ENCODE measurements around the gene FNDC5. TPM values are rescaled to one million over a fixed set of nuclear protein-coding genes. Genes with fewer than 3 reads are reported as not detected.

The FNDC5 gene
- total and polyA plus RNA-seq, 2 of the 13 experiments (the other 11 are each of a cell fraction or from before 2014, with no cell fraction given), result 1.4 to 3.1 TPM

GRCh38 chr1:32867151-32867550, 3.6 kb downstream of the FNDC5 start (continued):
- TF ChIP-seq CBX2 (IDR thresholded peaks at IDR 0.05; ENCODE audit: low read depth, low read length), result no peak
- no peak for TF ChIP-seq CBX2 (CRISPR knock-in tag; IDR thresholded peaks at IDR 0.05; ENCODE audit: low read depth)
- no peak for TF ChIP-seq ZNF468 (CRISPR knock-in tag; IDR thresholded peaks at IDR 0.05)
- TF ChIP-seq SPEN (CRISPR knock-in tag; IDR thresholded peaks at IDR 0.05; ENCODE audit: low read depth), result no peak
- TF ChIP-seq ZNF615 (CRISPR knock-in tag; IDR thresholded peaks at IDR 0.05; ENCODE audit: borderline replicate concordance), result no peak
- TF ChIP-seq ZEB1 (IDR thresholded peaks at IDR 0.05; ENCODE audit: insufficient replicate concordance, low read depth), result no peak
- no peak for TF ChIP-seq ZNF7 (CRISPR knock-in tag; IDR thresholded peaks at IDR 0.05)

GRCh38 chr1:32865639-32866405, 4.9 kb downstream of the FNDC5 start:
- Histone ChIP-seq H3K9me3 (ENCODE audit: low read length) (no peaks in the 10 kb centered on the region), H3K27ac (ENCODE audit: extremely low read length, insufficient read depth, low read length) (no peak overlapping the region), H3K4me2 (ENCODE audit: low read depth, low read length) (no peak overlapping the region), H2AFZ (ENCODE audit: low read length) (no peak overlapping the region), H3K79me2 (ENCODE audit: insufficient read depth, low read length) (no peaks in the 10 kb centered on the region), H3K9ac (ENCODE audit: insufficient read depth, low read depth, low read length) (no peak overlapping the region), H3K4me3 (replicated peaks in 1 of 3; ENCODE audit: insufficient read depth in 1 of 3, low read depth in 2 of 3, low read length in 3 of 3) (no peak overlapping the region), H4K20me1 (ENCODE audit: insufficient read depth, low read length) (no peaks in the 10 kb centered on the region), H3K36me3 (replicated peaks in 1 of 2; ENCODE audit: control insufficient read depth in 1 of 2, insufficient read depth in 2 of 2, low read length in 2 of 2) (peaks cover 0 to 4% of the 10 kb centered on the region in 2 experiments; a peak in 1 of 5 replicates), H3K27me3 (ENCODE audit: control insufficient read depth in 1 of 2, insufficient read depth in 2 of 2, low read length in 2 of 2) (0 out of 5 replicates have a peak, but pooled peaks cover 0 to 5% of the 10 kb centered on the region in 2 experiments), H3K4me1 (ENCODE audit: insufficient read depth, low read length) (peaks cover 12% of the 10 kb centered on the region)
- no peak for DNase-seq (ENCODE audit: low spot score)
- in situ Hi-C loops (cut with HindIII; ENCODE audit: extremely low pct_ligation_motif_present, low pct_unique_long_range_greater_than_20kb), result no loop called here
- 76% methylated on average over 3 of the region's 3 CpGs for WGBS (ENCODE audit: low lambda C conversion rate)
- ChIA-PET CTCF (ENCODE audit: low intra/inter-chr PET ratio, low total read pairs) (no interaction called here), POLR2A (no interaction called here)
- no TSS peak for BruUV-seq (replicated peaks)
- TF ChIP-seq BCL3 (CRISPR knock-in tag; IDR thresholded peaks at IDR 0.05) (no peak), RAD21 (CRISPR knock-in tag; IDR thresholded peaks at IDR 0.05) (no peak), CBX2 (IDR thresholded peaks at IDR 0.05; ENCODE audit: low read depth, low read length) (no peak), CBX2 (CRISPR knock-in tag; IDR thresholded peaks at IDR 0.05; ENCODE audit: low read depth) (no peak)
- FAIRE-seq, result no peak
- ATAC-seq, result no peak
- intact Hi-C loops (cut with micrococcal nuclease; ENCODE audit: unreplicated experiment), result no loop called here
